Left ventricle myocardium inferior (tissue), 1 donor: Measurements from ENCODE around the gene GRK1. TPM values are rescaled to one million over a fixed set of nuclear protein-coding genes. Genes with fewer than 3 reads are reported as not detected.
A peak's percentile ranks its signal among the peaks of the same experiment; 100 is the strongest.

Source experiments
- DNase-seq: peaks from one replicate; pipeline ENCODE4 v3.0.0-alpha.2; 2020
- H3K27ac ChIP-seq: fragments of 200-600 bp; replicated peaks from 2 replicates; pipeline ENCODE4 v1.8.0; 2021
- H3K27me3 ChIP-seq: fragments of 200-600 bp; 2 replicates; pipeline ENCODE4 v1.8.0; 2021; ENCODE audit warnings: low read depth
- H3K36me3 ChIP-seq: fragments of 200-600 bp; 2 replicates; pipeline ENCODE4 v1.8.0; 2021
- H3K4me1 ChIP-seq: fragments of 200-600 bp; 2 replicates; pipeline ENCODE4 v1.8.0; 2021
- H3K4me3 ChIP-seq: fragments of 200-600 bp; 2 replicates; pipeline ENCODE4 v1.8.0; 2021; ENCODE audit warnings: mild to moderate bottlenecking, moderate library complexity
- H3K9me3 ChIP-seq: fragments of 200-600 bp; replicated peaks from 2 replicates; pipeline ENCODE4 v1.8.0; 2021
- CTCF ChIP-seq: fragments of 200-600 bp; IDR thresholded peaks from 2 replicates; pipeline ENCODE4 v1.8.0; 2021; ENCODE audit warnings: antibody characterized with exemption, mild to moderate bottlenecking, borderline replicate concordance
- intact Hi-C: fragments of 100-400 bp; cut with micrococcal nuclease; formaldehyde crosslinking; loops from one replicate; pipeline ENCODE4 v1.11.0; 2022
- total RNA-seq: library from RNA; stranded (reverse); fragmentation: NEBNext Ultra II Directional; extraction: Animal tissue kit (Norgen Biotek cat#: 25700); gene quantifications from one replicate; pipeline ENCODE4 v1.2.1, GENCODE V29; 2021
- donor health status: DM: no; HTN: yes; CAD: no; lungs with severe emphysema.

GRK1 gene
- total RNA-seq, 1 donor from 2014 or later = 0.85 TPM

- no peaks in the 10 kb centered on the region for H3K36me3 ChIP-seq
- H3K27me3 ChIP-seq = peaks cover 16% of the 10 kb centered on the region
- no peak overlapping the region for H3K4me3 ChIP-seq
- no peak overlapping the region for H3K27ac ChIP-seq
- intact Hi-C loops = no loop called here
- H3K9me3 ChIP-seq = peaks cover 4% of the 10 kb centered on the region
- peak; percentile 5 for DNase-seq
- H3K4me1 ChIP-seq = no peaks in the 10 kb centered on the region
- no peak for TF ChIP-seq CTCF
Measured at GRCh38 chr13:113655346-113656002, 11.5 kb upstream of the GRK1 start.

GRCh38 chr13:113656003-113656588 lies 10.9 kb upstream of the GRK1 start:
- no peak for TF ChIP-seq CTCF

GRCh38 chr13:113656831-113657671 lies 10.0 kb upstream of the GRK1 start:
- Histone ChIP-seq H3K9me3 (peaks cover 19% of the 10 kb centered on the region), H3K36me3 (no peaks in the 10 kb centered on the region), H3K27me3 (peaks cover 16% of the 10 kb centered on the region), H3K27ac (no peak overlapping the region), H3K4me1 (no peaks in the 10 kb centered on the region), H3K4me3 (no peak overlapping the region)
- TF ChIP-seq CTCF = no peak
- peak; percentile 10 for DNase-seq
- intact Hi-C loops = no loop called here

More at GRCh38 chr13:113656003-113656588, 10.9 kb upstream of the GRK1 start:
- no peaks in the 10 kb centered on the region for H3K4me1 ChIP-seq
- H3K9me3 ChIP-seq = peaks cover 10% of the 10 kb centered on the region
- H3K27ac ChIP-seq = no peak overlapping the region
- H3K4me3 ChIP-seq = no peak overlapping the region
- peaks cover 16% of the 10 kb centered on the region for H3K27me3 ChIP-seq
- intact Hi-C loops = no loop called here
- DNase-seq = peak; percentile 9
- no peaks in the 10 kb centered on the region for H3K36me3 ChIP-seq

GRCh38 chr13:113657851-113658741 lies 8.9 kb upstream of the GRK1 start, which contains the start of gene ATP4B:
TSS of gene ATP4B (minus strand) at chr13:113658198. CDS start at chr13:113658144, 54 bp downstream.
- Histone ChIP-seq H3K36me3 (no peaks in the 10 kb centered on the region), H3K4me1 (no peaks in the 10 kb centered on the region), H3K27me3 (peaks cover 16% of the 10 kb centered on the region), H3K9me3 (peaks cover 25% of the 10 kb centered on the region), H3K4me3 (no peak within 1 kb of the TSS), H3K27ac (no peak within 1 kb of the TSS)
- intact Hi-C loops = no loop called here
- no peak for TF ChIP-seq CTCF
- DNase-seq = peak; percentile 13

GRCh38 chr13:113658836-113659235 lies 8.2 kb upstream of the GRK1 start:
- H3K27ac ChIP-seq = no peak overlapping the region
- no peaks in the 10 kb centered on the region for H3K4me1 ChIP-seq
- TF ChIP-seq CTCF = no peak
- H3K36me3 ChIP-seq = no peaks in the 10 kb centered on the region
- H3K4me3 ChIP-seq = no peak overlapping the region
- H3K27me3 ChIP-seq = peaks cover 16% of the 10 kb centered on the region
- peaks cover 25% of the 10 kb centered on the region for H3K9me3 ChIP-seq
- intact Hi-C loops = no loop called here
- peak; percentile 0 for DNase-seq
